CD14-positive monocyte (primary cell): ENCODE measurements around the gene FBP2. TPM values are rescaled to one million over a fixed set of nuclear protein-coding genes. Genes with fewer than 3 reads are reported as not detected.

Experiments used
- DNase-seq, 3 donors: peaks; one replicate each; pipeline ENCODE4 v3.0.0-alpha.2; 2011 to 2022
- H2AFZ ChIP-seq: 2 replicates; pipeline ENCODE4 v1.6.0; 2012; ENCODE audit warnings: mild to moderate bottlenecking, low read depth, low read length, inconsistent platforms; ENCODE audit not compliant: insufficient read depth, poor library complexity, severe bottlenecking
- H3K27ac ChIP-seq, 2 donors: 1 replicate in 1 of 2; 2 replicates in 1 of 2; pipeline ENCODE4 v1.5.1; 2012 to 2013; ENCODE audit warnings: low read length in 2 of 2, control low read depth in 1 of 2, inconsistent platforms in 1 of 2, low read depth in 1 of 2, mild to moderate bottlenecking in 1 of 2
- H3K27me3 ChIP-seq, 2 donors: one replicate each; pipeline versions ENCODE4 v1.6.0 to v1.6.1; 2011 to 2013; ENCODE audit warnings: low read length in 2 of 2; ENCODE audit not compliant: control insufficient read depth in 2 of 2, insufficient read depth in 2 of 2
- H3K36me3 ChIP-seq, 2 donors: replicated peaks in 1 of 2; 1 replicate in 1 of 2; 2 replicates in 1 of 2; pipeline versions ENCODE4 v1.5.1 to v1.6.1; 2012 to 2013; ENCODE audit warnings: low read length in 2 of 2, control low read depth in 1 of 2, inconsistent platforms in 1 of 2, mild to moderate bottlenecking in 1 of 2; ENCODE audit not compliant: insufficient read depth in 2 of 2, control insufficient read depth in 1 of 2
- H3K4me1 ChIP-seq, 2 donors: 1 replicate in 1 of 2; 2 replicates in 1 of 2; pipeline versions ENCODE4 v1.5.1 to v1.6.1; 2012 to 2013; ENCODE audit warnings: low read length in 2 of 2, control low read depth in 1 of 2, inconsistent platforms in 1 of 2, mild to moderate bottlenecking in 1 of 2, moderate library complexity in 1 of 2; ENCODE audit not compliant: insufficient read depth in 2 of 2, control insufficient read depth in 1 of 2
- H3K4me2 ChIP-seq: replicated peaks from 2 replicates; pipeline ENCODE3; 2012; ENCODE audit warnings: low read length, moderate library complexity, mild to moderate bottlenecking; ENCODE audit not compliant: poor library complexity, severe bottlenecking; ENCODE audit errors: extremely low read depth
- H3K4me3 ChIP-seq, 3 experiments: fragments of 200-600 bp in 1 of 3; sonication (generic) in 1 of 3; replicated peaks in 1 of 3; 1 replicate in 2 of 3; 2 replicates in 1 of 3; pipeline ENCODE4 v1.5.1; 2011 to 2013; ENCODE audit warnings: low read length in 3 of 3, mild to moderate bottlenecking in 3 of 3, control low read depth in 2 of 3, low read depth in 2 of 3, inconsistent platforms in 1 of 3, moderate library complexity in 1 of 3
- H3K79me2 ChIP-seq: 2 replicates; pipeline ENCODE4 v1.6.0; 2012; ENCODE audit warnings: mild to moderate bottlenecking, control low read depth, inconsistent platforms, low read length, moderate library complexity; ENCODE audit not compliant: insufficient read depth
- H3K9ac ChIP-seq: 2 replicates; pipeline ENCODE4 v1.6.0; 2017; ENCODE audit warnings: low read length, mild to moderate bottlenecking; ENCODE audit not compliant: insufficient read depth, poor library complexity, severe bottlenecking
- H3K9me3 ChIP-seq, 2 donors: replicated peaks in 1 of 2; 1 replicate in 1 of 2; 2 replicates in 1 of 2; pipeline versions ENCODE4 v1.5.1 to v1.6.1; 2012 to 2013; ENCODE audit warnings: low read length in 2 of 2, control low read depth in 1 of 2; ENCODE audit not compliant: control insufficient read depth in 1 of 2, insufficient read depth in 1 of 2
- H4K20me1 ChIP-seq: 2 replicates; pipeline ENCODE4 v1.6.0; 2012; ENCODE audit warnings: mild to moderate bottlenecking, low read length, control low read depth, moderate library complexity; ENCODE audit not compliant: insufficient read depth
- H3K27ac Mint-ChIP-seq, 7 donors: one replicate each; pipeline ENCODE4 v1.8.0; 2020; ENCODE audit warnings: mild to moderate bottlenecking in 7 of 7, mixed read lengths in 7 of 7, moderate library complexity in 6 of 7, inconsistent platforms in 2 of 7
- H3K27me3 Mint-ChIP-seq, 3 donors: one replicate each; pipeline ENCODE4 v1.8.0; 2021 to 2022; ENCODE audit warnings: low read depth in 3 of 3, mild to moderate bottlenecking in 3 of 3, mixed read lengths in 3 of 3, moderate library complexity in 3 of 3, inconsistent platforms in 1 of 3
- H3K36me3 Mint-ChIP-seq, 2 donors: one replicate each; pipeline ENCODE4 v1.8.0; 2020; ENCODE audit warnings: mixed read lengths in 2 of 2, inconsistent platforms in 1 of 2, mild to moderate bottlenecking in 1 of 2
- H3K4me1 Mint-ChIP-seq: one replicate; pipeline ENCODE4 v1.8.0; 2020; ENCODE audit warnings: mild to moderate bottlenecking, mixed read lengths
- H3K4me3 Mint-ChIP-seq, 2 donors: one replicate each; pipeline ENCODE4 v1.8.0; 2020; ENCODE audit warnings: mild to moderate bottlenecking in 2 of 2, mixed read lengths in 2 of 2, moderate library complexity in 1 of 2
- H3K9me3 Mint-ChIP-seq, 7 donors: one replicate each; pipeline ENCODE4 v1.8.0; 2020 to 2022; ENCODE audit warnings: mixed read lengths in 7 of 7, mild to moderate bottlenecking in 6 of 7, moderate library complexity in 6 of 7, inconsistent platforms in 2 of 7
- CTCF ChIP-seq: fragments of 200-600 bp; IDR thresholded peaks from one replicate; pipeline ENCODE4 v1.8.0; 2022; ENCODE audit warnings: antibody characterized with exemption, mild to moderate bottlenecking
- WGBS: methylation state at CpG from one replicate; pipeline ENCODE4 v1.1.5; 2013; ENCODE audit warnings: missing lambda C conversion rate; ENCODE audit not compliant: insufficient coverage; 5-methylcytosine and 5-hydroxymethylcytosine counted together
- intact Hi-C, 2 donors: fragments of 100-400 bp; cut with micrococcal nuclease; formaldehyde crosslinking; loops; one replicate each; pipeline versions ENCODE4 v1.15.0 to v1.15.1; 2023
- polyA plus RNA-seq, 3 donors: library from polyadenylated mRNA; depleted of rRNA in 1 of 3; unstranded in 2 of 3; stranded (reverse) in 1 of 3; fragments of 300-500 nt in 2 of 3; fragments of >200 nt in 1 of 3; fragmentation: Illumina TruSeq in 2 of 3; gene quantifications; 1 replicate in 2 of 3; 2 replicates in 1 of 3; pipeline ENCODE4 v1.2.3, GENCODE V29; 2012 to 2021

Gene FBP2
- polyA plus RNA-seq, 3 donors: not detected

GRCh38 chr9:94528886-94529285 is 64.7 kb downstream of the FBP2 start:
- Mint-ChIP-seq H3K36me3 (no peaks in the 10 kb centered on the region), H3K4me3 (no peak overlapping the region), H3K4me1 (no peaks in the 10 kb centered on the region), H3K9me3 (no peaks in the 10 kb centered on the region), H3K27ac (no peak overlapping the region), H3K27me3 (peaks cover 5 to 15% (median 5%) of the 10 kb centered on the region in 3 donors)
- H3K79me2 ChIP-seq: no peaks in the 10 kb centered on the region
- no peak for DNase-seq
- no peaks in the 10 kb centered on the region for H3K9me3 ChIP-seq
- intact Hi-C loops: no loop called here
- H3K36me3 ChIP-seq: no peaks in the 10 kb centered on the region
- H3K4me3 ChIP-seq: no peak overlapping the region
- no peak overlapping the region for H2AFZ ChIP-seq
- no peak overlapping the region for H3K9ac ChIP-seq
- H3K27ac ChIP-seq: no peak overlapping the region
- H4K20me1 ChIP-seq: no peaks in the 10 kb centered on the region
- no peaks in the 10 kb centered on the region for H3K27me3 ChIP-seq
- H3K4me1 ChIP-seq: no peaks in the 10 kb centered on the region
- no CpG with 5 or more reads among the region's 4 CpGs for WGBS
- no peak overlapping the region for H3K4me2 ChIP-seq
- TF ChIP-seq CTCF: no peak

GRCh38 chr9:94526951-94527350 is 66.7 kb downstream of the FBP2 start:
- Mint-ChIP-seq H3K27ac (no peak overlapping the region), H3K4me1 (no peaks in the 10 kb centered on the region), H3K9me3 (no peaks in the 10 kb centered on the region), H3K27me3 (peaks cover 10 to 11% (median 10%) of the 10 kb centered on the region in 3 donors), H3K36me3 (no peaks in the 10 kb centered on the region), H3K4me3 (no peak overlapping the region)
- no peak overlapping the region for H3K27ac ChIP-seq
- no peak for TF ChIP-seq CTCF
- no peaks in the 10 kb centered on the region for H4K20me1 ChIP-seq
- no peak overlapping the region for H3K4me3 ChIP-seq
- no peaks in the 10 kb centered on the region for H3K4me1 ChIP-seq
- no peaks in the 10 kb centered on the region for H3K36me3 ChIP-seq
- no peaks in the 10 kb centered on the region for H3K79me2 ChIP-seq
- no peak for DNase-seq
- H2AFZ ChIP-seq: no peak overlapping the region
- no peaks in the 10 kb centered on the region for H3K9me3 ChIP-seq
- no peak overlapping the region for H3K4me2 ChIP-seq
- intact Hi-C loops: no loop called here
- H3K27me3 ChIP-seq: no peaks in the 10 kb centered on the region
- WGBS: no CpG with 5 or more reads among the region's 1 CpG
- H3K9ac ChIP-seq: no peak overlapping the region
